Peyer's patch (tissue), 4 donors: Measurements from ENCODE around the gene GADD45A. TPM values are rescaled to one million over a fixed set of nuclear protein-coding genes. Genes with fewer than 3 reads are reported as not detected.

Experiments
- DNase-seq, 3 donors: peaks; one replicate each; pipeline ENCODE4 v3.0.0-alpha.2; 2017 to 2019
- H3K27ac ChIP-seq, 4 donors: fragments of 200-600 bp; sonication (generic); one replicate each; pipeline ENCODE4 v1.5.1; 2016 to 2019
- H3K27me3 ChIP-seq, 2 donors: fragments of 200-600 bp; sonication (generic); one replicate each; pipeline ENCODE4 v1.5.1; 2019
- H3K36me3 ChIP-seq, 3 donors: fragments of 200-600 bp; sonication (generic); one replicate each; pipeline ENCODE4 v1.5.1; 2016 to 2019
- H3K4me1 ChIP-seq, 4 donors: fragments of 200-600 bp; sonication (generic); one replicate each; pipeline ENCODE4 v1.5.1; 2016 to 2019
- H3K4me3 ChIP-seq, 4 donors: fragments of 200-600 bp; sonication (generic); 1 replicate in 3 of 4; 2 replicates in 1 of 4; pipeline ENCODE4 v1.5.1; 2016 to 2019; ENCODE audit warnings: mild to moderate bottlenecking in 1 of 4
- H3K9me3 ChIP-seq, 4 donors: fragments of 200-600 bp; sonication (generic); one replicate each; pipeline ENCODE4 v1.5.1; 2016 to 2019; ENCODE audit warnings: mild to moderate bottlenecking in 1 of 4
- POLR2A ChIP-seq, 2 donors: fragments of 450-650 bp; IDR thresholded peaks; one replicate each; pipeline ENCODE4 v1.5.1; 2017; ENCODE audit warnings: antibody characterized with exemption in 2 of 2, mild to moderate bottlenecking in 2 of 2, moderate library complexity in 2 of 2
- total RNA-seq, 4 donors: library from RNA; depleted of rRNA; stranded (reverse); fragments of >200 nt; gene quantifications; one replicate each; pipeline ENCODE4 v1.1.0, GENCODE V29; 2016
- TF ChIP-seq, protein P1 (sequence below), 6 experiments: fragments of 450-650 bp in 4 of 6; fragments of 200-600 bp in 2 of 6; sonication (generic) in 1 of 6; IDR thresholded peaks; one replicate each; pipeline ENCODE4 v1.5.1; 2017 to 2019; ENCODE audit warnings: antibody characterized with exemption in 6 of 6, mild to moderate bottlenecking in 3 of 6, moderate library complexity in 1 of 6

GADD45A gene
- total RNA-seq, 4 donors from 2014 or later, result 22.3 to 73.7 (median 55.1) TPM

DNA sequence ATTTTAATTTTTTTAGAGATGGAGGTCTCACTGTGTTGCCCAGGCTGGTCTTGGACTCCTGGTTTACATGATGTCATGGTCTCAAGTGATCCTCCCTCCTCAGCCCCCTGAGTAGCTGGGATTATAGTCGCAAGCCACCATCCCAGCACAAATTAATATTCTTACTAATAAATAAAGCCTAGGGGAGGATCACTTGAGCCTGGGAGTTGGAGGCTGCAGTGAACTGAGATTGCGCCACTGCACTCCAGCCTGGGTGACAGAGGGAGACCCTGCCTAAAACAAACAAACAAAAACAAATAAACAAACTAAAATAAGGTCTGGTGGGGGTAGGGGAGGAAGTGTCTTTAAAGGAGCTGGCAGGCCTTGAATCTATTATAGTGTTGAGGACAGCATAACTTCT, 8.7 kb upstream of the GADD45A start:
- Histone ChIP-seq H3K4me3 (no peak overlapping the region), H3K27me3 (no peaks in the 10 kb centered on the region), H3K27ac (no peak overlapping the region), H3K4me1 (no peaks in the 10 kb centered on the region), H3K36me3 (no peaks in the 10 kb centered on the region), H3K9me3 (no peaks in the 10 kb centered on the region)
- TF ChIP-seq, protein P1, sequence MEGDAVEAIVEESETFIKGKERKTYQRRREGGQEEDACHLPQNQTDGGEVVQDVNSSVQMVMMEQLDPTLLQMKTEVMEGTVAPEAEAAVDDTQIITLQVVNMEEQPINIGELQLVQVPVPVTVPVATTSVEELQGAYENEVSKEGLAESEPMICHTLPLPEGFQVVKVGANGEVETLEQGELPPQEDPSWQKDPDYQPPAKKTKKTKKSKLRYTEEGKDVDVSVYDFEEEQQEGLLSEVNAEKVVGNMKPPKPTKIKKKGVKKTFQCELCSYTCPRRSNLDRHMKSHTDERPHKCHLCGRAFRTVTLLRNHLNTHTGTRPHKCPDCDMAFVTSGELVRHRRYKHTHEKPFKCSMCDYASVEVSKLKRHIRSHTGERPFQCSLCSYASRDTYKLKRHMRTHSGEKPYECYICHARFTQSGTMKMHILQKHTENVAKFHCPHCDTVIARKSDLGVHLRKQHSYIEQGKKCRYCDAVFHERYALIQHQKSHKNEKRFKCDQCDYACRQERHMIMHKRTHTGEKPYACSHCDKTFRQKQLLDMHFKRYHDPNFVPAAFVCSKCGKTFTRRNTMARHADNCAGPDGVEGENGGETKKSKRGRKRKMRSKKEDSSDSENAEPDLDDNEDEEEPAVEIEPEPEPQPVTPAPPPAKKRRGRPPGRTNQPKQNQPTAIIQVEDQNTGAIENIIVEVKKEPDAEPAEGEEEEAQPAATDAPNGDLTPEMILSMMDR (IDR thresholded peaks at IDR 0.05), result no peak
- no peak for TF ChIP-seq POLR2A (IDR thresholded peaks at IDR 0.05)
- DNase-seq, result no peak

DNA sequence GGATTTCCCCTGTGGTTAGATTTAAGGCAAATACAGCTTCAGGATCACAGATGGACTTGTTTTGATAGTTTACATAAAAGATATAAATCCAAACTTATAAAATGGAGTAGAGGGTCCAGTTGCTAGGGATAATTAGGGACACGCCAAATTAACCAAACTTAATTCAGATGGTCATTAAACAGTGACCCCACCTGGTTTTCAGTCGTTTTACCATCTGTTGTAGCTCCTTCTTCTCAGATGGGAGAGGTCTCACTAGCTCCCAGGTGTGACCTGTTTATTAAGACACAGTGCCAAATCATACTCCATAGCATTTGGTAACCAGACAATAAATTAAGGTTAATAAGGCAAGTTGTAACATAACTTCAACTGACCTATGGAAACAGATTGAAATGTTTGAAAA, 8.1 kb upstream of the GADD45A start:
- H3K36me3 ChIP-seq, result no peaks in the 10 kb centered on the region
- H3K9me3 ChIP-seq, result no peaks in the 10 kb centered on the region
- TF ChIP-seq POLR2A (IDR thresholded peaks at IDR 0.05), result no peak
- TF ChIP-seq, protein P1 (IDR thresholded peaks at IDR 0.05), result no peak
- no peak for DNase-seq
- H3K4me1 ChIP-seq, result no peaks in the 10 kb centered on the region
- H3K4me3 ChIP-seq, result no peak overlapping the region
- H3K27ac ChIP-seq, result no peak overlapping the region
- no peaks in the 10 kb centered on the region for H3K27me3 ChIP-seq

DNA sequence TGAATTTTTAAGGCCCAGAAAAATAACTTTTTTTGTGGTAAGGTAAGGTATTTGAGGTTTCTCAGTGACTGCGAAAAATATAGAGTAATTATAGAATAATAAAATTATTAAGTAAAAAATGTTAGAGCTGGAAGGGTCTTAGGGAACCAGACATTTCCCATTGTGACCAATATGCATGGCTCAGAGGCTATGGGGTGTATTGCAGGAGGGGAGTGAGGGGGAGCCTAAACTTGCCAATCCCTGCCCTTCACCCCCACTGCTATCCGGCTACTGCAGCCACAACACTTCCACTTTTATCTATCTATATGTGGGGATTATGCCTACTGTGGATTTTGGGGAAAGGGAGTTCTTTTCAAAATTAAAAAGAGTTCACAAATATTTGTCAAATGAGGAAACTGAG, 7.6 kb upstream of the GADD45A start:
- TF ChIP-seq POLR2A (IDR thresholded peaks at IDR 0.05), result no peak
- TF ChIP-seq, protein P1 (IDR thresholded peaks at IDR 0.05), result no peak

DNA sequence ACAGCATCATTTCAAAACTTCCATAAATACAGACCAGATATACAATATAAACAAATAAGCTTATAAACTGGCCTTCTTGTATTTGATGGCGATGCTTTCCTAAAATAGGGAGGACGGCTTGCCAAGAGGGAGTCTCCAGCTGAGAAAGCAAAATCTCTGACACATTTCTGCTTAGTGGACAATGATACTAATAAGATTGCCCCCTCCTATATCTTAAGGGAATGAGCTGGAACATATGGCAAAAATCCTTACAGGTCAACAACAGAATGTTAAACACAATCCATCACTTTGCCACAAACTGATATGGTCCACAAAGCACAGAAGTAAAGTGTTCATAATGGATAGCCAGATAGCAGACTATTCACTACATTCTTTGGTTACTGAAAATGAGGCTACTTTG, 7.1 kb upstream of the GADD45A start:
- Histone ChIP-seq H3K4me3 (no peak overlapping the region), H3K36me3 (no peaks in the 10 kb centered on the region), H3K27ac (no peak overlapping the region), H3K27me3 (no peaks in the 10 kb centered on the region), H3K9me3 (no peaks in the 10 kb centered on the region), H3K4me1 (no peaks in the 10 kb centered on the region)
- TF ChIP-seq, protein P1 (IDR thresholded peaks at IDR 0.05), result no peak
- TF ChIP-seq POLR2A (IDR thresholded peaks at IDR 0.05), result no peak
- DNase-seq, result no peak

More for the DNA sequence above, 7.6 kb upstream of the GADD45A start:
- Histone ChIP-seq H3K4me1 (no peaks in the 10 kb centered on the region), H3K9me3 (no peaks in the 10 kb centered on the region), H3K27me3 (no peaks in the 10 kb centered on the region), H3K27ac (no peak overlapping the region), H3K36me3 (no peaks in the 10 kb centered on the region), H3K4me3 (no peak overlapping the region)
- DNase-seq, result no peak

DNA sequence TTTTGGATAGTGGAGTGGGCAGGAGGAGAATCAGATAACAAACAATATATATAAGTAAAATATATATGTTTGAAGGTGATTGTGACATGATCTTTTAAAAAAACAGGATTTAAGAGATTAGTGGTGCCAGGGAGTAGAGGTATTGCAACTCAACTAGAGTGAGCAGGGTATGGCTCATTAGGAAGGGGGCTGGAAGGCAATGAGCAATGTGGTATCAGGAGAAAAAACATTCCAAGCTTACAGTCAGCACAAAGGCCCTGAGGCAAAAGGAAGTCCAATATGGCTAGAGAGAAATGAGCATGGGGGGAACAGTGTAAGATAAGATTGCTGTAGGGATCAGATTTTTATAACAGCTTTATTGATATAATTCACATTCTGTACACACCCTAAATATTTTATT, 5.3 kb upstream of the GADD45A start:
- Histone ChIP-seq H3K36me3 (no peaks in the 10 kb centered on the region), H3K27me3 (no peaks in the 10 kb centered on the region), H3K27ac (no peak overlapping the region), H3K9me3 (no peaks in the 10 kb centered on the region), H3K4me3 (no peak overlapping the region), H3K4me1 (peaks cover 0 to 11% (median 3%) of the 10 kb centered on the region in 4 donors)
- no peak for DNase-seq
- TF ChIP-seq POLR2A (IDR thresholded peaks at IDR 0.05), result no peak
- TF ChIP-seq, protein P1 (IDR thresholded peaks at IDR 0.05), result no peak

DNA sequence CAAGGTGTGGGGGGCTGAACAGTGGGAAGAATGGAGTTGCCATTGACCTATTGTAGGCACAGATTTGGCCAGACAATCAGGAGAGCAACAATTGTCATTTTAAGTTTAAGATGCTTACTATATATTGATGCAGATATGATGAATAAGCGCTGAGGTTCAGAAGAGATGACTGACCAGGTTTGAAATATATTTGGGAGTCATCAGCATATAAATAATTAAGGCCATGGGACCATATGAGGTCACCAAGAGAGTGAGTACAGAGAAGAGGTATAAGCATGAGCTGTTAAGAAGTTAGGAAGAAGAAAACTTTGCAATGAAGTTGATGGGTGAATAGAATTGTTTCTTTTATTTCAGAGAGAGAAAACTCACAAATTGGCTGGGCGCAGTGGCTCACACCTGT, 4.5 kb upstream of the GADD45A start:
- Histone ChIP-seq H3K36me3 (no peaks in the 10 kb centered on the region), H3K27me3 (no peaks in the 10 kb centered on the region), H3K4me3 (no peak overlapping the region), H3K9me3 (no peaks in the 10 kb centered on the region), H3K27ac (no peak overlapping the region), H3K4me1 (peaks cover 0 to 11% (median 3%) of the 10 kb centered on the region in 4 donors)
- no peak for DNase-seq
- TF ChIP-seq, protein P1 (IDR thresholded peaks at IDR 0.05), result no peak
- no peak for TF ChIP-seq POLR2A (IDR thresholded peaks at IDR 0.05)
